Measurements from ENCODE around the gene EIF4EBP3.

Gene EIF4EBP3

GRCh38 chr5:140545606-140546005 lies 1.9 kb upstream of the EIF4EBP3 start:
- no peak for TF ChIP-seq CTCF (IDR thresholded peaks at IDR 0.05)
- Histone ChIP-seq H3K9me3 (no peaks in the 10 kb centered on the region), H3K27ac (no peak overlapping the region), H3K27me3 (no peaks in the 10 kb centered on the region), H3K4me3 (no peak overlapping the region), H3K4me1 (peaks cover 13 to 28% (median 25%) of the 10 kb centered on the region in 4 donors), H3K36me3 (peaks cover 11 to 62% (median 53%) of the 10 kb centered on the region in 3 donors)
- intact Hi-C loops (cut with DNase I; ENCODE audit: low total_unique reads) = loop anchor here (5.0 to 10.0 kb wide), 2 partner anchors 102 to 149 kb away; partner anchors contain the start of genes HARS1, HARS2, IK and NDUFA2
- DNase-seq = no peak

- H3K4me1 ChIP-seq = peaks cover 13 to 28% (median 25%) of the 10 kb centered on the region in 4 donors
- no peak for TF ChIP-seq CTCF (IDR thresholded peaks at IDR 0.05)
- H3K27ac ChIP-seq = peak overlapping the region; percentile 93 to 99
- DNase-seq = no peak
- H3K4me3 ChIP-seq = peak overlapping the region; percentile 58 to 80
- no peaks in the 10 kb centered on the region for H3K27me3 ChIP-seq
- H3K36me3 ChIP-seq = peaks cover 17 to 62% (median 55%) of the 10 kb centered on the region in 3 donors
- H3K9me3 ChIP-seq = no peaks in the 10 kb centered on the region
- intact Hi-C loops (cut with DNase I; ENCODE audit: low total_unique reads) = loop anchor here (5.0 to 10.0 kb wide), 2 partner anchors 100 to 148 kb away; partner anchors contain the start of genes HARS1, HARS2, IK and NDUFA2
Observed at GRCh38 chr5:140546851-140547507, 483 bp upstream of the EIF4EBP3 start.

- intact Hi-C loops (cut with DNase I; ENCODE audit: low total_unique reads) = loop anchor here (5.0 to 10.0 kb wide), 2 partner anchors 99 to 147 kb away; partner anchors contain the start of genes HARS1, HARS2, IK and NDUFA2
- H3K4me3 ChIP-seq = peak overlapping the region; percentile 58 to 80
- no peaks in the 10 kb centered on the region for H3K27me3 ChIP-seq
- no peak for TF ChIP-seq CTCF (IDR thresholded peaks at IDR 0.05)
- no peaks in the 10 kb centered on the region for H3K9me3 ChIP-seq
- peaks cover 12 to 51% (median 45%) of the 10 kb centered on the region in 3 donors for H3K36me3 ChIP-seq
- no peak for DNase-seq
- H3K4me1 ChIP-seq = peaks cover 13 to 28% (median 25%) of the 10 kb centered on the region in 4 donors
- H3K27ac ChIP-seq = peak overlapping the region; percentile 93 to 99
Observed at GRCh38 chr5:140548300-140548688, 832 bp downstream of the EIF4EBP3 start.

- H3K27me3 ChIP-seq = no peaks in the 10 kb centered on the region
- no peaks in the 10 kb centered on the region for H3K9me3 ChIP-seq
- no peak for DNase-seq
- no peak for TF ChIP-seq CTCF (IDR thresholded peaks at IDR 0.05)
- H3K36me3 ChIP-seq = peaks cover 12 to 46% (median 41%) of the 10 kb centered on the region in 3 donors
- H3K4me1 ChIP-seq = peaks cover 13 to 28% (median 25%) of the 10 kb centered on the region in 4 donors
- H3K4me3 ChIP-seq = peak overlapping the region; percentile 58 to 80
- H3K27ac ChIP-seq = peak overlapping the region; percentile 93 to 99
- intact Hi-C loops (cut with DNase I; ENCODE audit: low total_unique reads) = loop anchor here (5.0 to 10.0 kb wide), 2 partner anchors 99 to 146 kb away; partner anchors contain the start of genes HARS1, HARS2, IK and NDUFA2
Observed at GRCh38 chr5:140548791-140549190, 1.3 kb downstream of the EIF4EBP3 start.

GRCh38 chr5:140549237-140550144 lies 2.0 kb downstream of the EIF4EBP3 start:
- H3K4me3 ChIP-seq = no peak overlapping the region
- H3K9me3 ChIP-seq = no peaks in the 10 kb centered on the region
- TF ChIP-seq CTCF (IDR thresholded peaks at IDR 0.05) = no peak
- H3K36me3 ChIP-seq = peaks cover 12 to 39% (median 34%) of the 10 kb centered on the region in 3 donors
- H3K27ac ChIP-seq = peak overlapping the region; percentile 93 to 99
- peaks cover 13 to 34% (median 27%) of the 10 kb centered on the region in 4 donors for H3K4me1 ChIP-seq
- H3K27me3 ChIP-seq = no peaks in the 10 kb centered on the region
- intact Hi-C loops (cut with DNase I; ENCODE audit: low total_unique reads) = loop anchor here (5.0 to 10.0 kb wide), 2 partner anchors 98 to 145 kb away; partner anchors contain the start of genes HARS1, HARS2, IK and NDUFA2
- DNase-seq = peak in 1 of 2 donors; percentile 56

Measured in tibial artery (tissue), 4 donors.